Liver (tissue), 3 donors: ENCODE measurements around the gene NACAD.

ENCODE experiments used
- EGR1 ChIP-seq, 2 donors: IDR thresholded peaks; 2 replicates each; pipeline ENCODE4 v1.6.1; 2016 to 2018; ENCODE audit warnings: antibody characterized with exemption in 2 of 2, low read depth in 2 of 2
- FOXA1 ChIP-seq: IDR thresholded peaks from 2 replicates; pipeline ENCODE4 v1.6.1; 2016; ENCODE audit warnings: antibody characterized with exemption
- GABPA ChIP-seq, 2 donors: IDR thresholded peaks in 1 of 2; conservative IDR thresholded peaks in 1 of 2; 2 replicates each; pipeline ENCODE4 v1.6.1; 2016; ENCODE audit warnings: antibody characterized with exemption in 2 of 2, mild to moderate bottlenecking in 1 of 2, moderate library complexity in 1 of 2
- HNF4A ChIP-seq, 2 donors: conservative IDR thresholded peaks; 2 replicates each; pipeline ENCODE4 v1.6.1; 2016; ENCODE audit warnings: antibody characterized with exemption in 2 of 2, mild to moderate bottlenecking in 2 of 2
- YY1 ChIP-seq: IDR thresholded peaks from 2 replicates; pipeline ENCODE4 v1.6.1; 2016; ENCODE audit warnings: antibody characterized with exemption, mild to moderate bottlenecking
- TF ChIP-seq, protein P1 (sequence below): fragments of 150-350 bp; IDR thresholded peaks from 2 replicates; pipeline ENCODE4 v1.5.1; 2017; ENCODE audit warnings: improper control_type of control experiment, low read depth, low read length; ENCODE audit not compliant: missing input control
- TF ChIP-seq, protein P2 (sequence below): IDR thresholded peaks from 2 replicates; pipeline ENCODE4 v1.6.1; 2016; ENCODE audit warnings: antibody characterized with exemption
- TF ChIP-seq, protein P3 (sequence below): IDR thresholded peaks from 2 replicates; pipeline ENCODE4 v1.6.1; 2016; ENCODE audit warnings: antibody characterized with exemption, mild to moderate bottlenecking
- donor health status: healthy.
- donor health status: healthy.

- TF ChIP-seq, protein P1, sequence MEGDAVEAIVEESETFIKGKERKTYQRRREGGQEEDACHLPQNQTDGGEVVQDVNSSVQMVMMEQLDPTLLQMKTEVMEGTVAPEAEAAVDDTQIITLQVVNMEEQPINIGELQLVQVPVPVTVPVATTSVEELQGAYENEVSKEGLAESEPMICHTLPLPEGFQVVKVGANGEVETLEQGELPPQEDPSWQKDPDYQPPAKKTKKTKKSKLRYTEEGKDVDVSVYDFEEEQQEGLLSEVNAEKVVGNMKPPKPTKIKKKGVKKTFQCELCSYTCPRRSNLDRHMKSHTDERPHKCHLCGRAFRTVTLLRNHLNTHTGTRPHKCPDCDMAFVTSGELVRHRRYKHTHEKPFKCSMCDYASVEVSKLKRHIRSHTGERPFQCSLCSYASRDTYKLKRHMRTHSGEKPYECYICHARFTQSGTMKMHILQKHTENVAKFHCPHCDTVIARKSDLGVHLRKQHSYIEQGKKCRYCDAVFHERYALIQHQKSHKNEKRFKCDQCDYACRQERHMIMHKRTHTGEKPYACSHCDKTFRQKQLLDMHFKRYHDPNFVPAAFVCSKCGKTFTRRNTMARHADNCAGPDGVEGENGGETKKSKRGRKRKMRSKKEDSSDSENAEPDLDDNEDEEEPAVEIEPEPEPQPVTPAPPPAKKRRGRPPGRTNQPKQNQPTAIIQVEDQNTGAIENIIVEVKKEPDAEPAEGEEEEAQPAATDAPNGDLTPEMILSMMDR = no peak
- TF ChIP-seq FOXA1 (no peak), YY1 (no peak), GABPA (IDR thresholded peaks at IDR 0.05 in 1 of 2, conservative IDR thresholded peaks at IDR 0.05 in 1 of 2) (no peak), EGR1 (IDR thresholded peaks at IDR 0.05; ENCODE audit: low read depth in 2 of 2) (no peak), HNF4A (conservative IDR thresholded peaks at IDR 0.05) (no peak)
- TF ChIP-seq, protein P2, sequence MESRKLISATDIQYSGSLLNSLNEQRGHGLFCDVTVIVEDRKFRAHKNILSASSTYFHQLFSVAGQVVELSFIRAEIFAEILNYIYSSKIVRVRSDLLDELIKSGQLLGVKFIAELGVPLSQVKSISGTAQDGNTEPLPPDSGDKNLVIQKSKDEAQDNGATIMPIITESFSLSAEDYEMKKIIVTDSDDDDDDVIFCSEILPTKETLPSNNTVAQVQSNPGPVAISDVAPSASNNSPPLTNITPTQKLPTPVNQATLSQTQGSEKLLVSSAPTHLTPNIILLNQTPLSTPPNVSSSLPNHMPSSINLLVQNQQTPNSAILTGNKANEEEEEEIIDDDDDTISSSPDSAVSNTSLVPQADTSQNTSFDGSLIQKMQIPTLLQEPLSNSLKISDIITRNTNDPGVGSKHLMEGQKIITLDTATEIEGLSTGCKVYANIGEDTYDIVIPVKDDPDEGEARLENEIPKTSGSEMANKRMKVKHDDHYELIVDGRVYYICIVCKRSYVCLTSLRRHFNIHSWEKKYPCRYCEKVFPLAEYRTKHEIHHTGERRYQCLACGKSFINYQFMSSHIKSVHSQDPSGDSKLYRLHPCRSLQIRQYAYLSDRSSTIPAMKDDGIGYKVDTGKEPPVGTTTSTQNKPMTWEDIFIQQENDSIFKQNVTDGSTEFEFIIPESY = no peak
- TF ChIP-seq, protein P3, sequence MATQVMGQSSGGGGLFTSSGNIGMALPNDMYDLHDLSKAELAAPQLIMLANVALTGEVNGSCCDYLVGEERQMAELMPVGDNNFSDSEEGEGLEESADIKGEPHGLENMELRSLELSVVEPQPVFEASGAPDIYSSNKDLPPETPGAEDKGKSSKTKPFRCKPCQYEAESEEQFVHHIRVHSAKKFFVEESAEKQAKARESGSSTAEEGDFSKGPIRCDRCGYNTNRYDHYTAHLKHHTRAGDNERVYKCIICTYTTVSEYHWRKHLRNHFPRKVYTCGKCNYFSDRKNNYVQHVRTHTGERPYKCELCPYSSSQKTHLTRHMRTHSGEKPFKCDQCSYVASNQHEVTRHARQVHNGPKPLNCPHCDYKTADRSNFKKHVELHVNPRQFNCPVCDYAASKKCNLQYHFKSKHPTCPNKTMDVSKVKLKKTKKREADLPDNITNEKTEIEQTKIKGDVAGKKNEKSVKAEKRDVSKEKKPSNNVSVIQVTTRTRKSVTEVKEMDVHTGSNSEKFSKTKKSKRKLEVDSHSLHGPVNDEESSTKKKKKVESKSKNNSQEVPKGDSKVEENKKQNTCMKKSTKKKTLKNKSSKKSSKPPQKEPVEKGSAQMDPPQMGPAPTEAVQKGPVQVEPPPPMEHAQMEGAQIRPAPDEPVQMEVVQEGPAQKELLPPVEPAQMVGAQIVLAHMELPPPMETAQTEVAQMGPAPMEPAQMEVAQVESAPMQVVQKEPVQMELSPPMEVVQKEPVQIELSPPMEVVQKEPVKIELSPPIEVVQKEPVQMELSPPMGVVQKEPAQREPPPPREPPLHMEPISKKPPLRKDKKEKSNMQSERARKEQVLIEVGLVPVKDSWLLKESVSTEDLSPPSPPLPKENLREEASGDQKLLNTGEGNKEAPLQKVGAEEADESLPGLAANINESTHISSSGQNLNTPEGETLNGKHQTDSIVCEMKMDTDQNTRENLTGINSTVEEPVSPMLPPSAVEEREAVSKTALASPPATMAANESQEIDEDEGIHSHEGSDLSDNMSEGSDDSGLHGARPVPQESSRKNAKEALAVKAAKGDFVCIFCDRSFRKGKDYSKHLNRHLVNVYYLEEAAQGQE = no peak
Observed at GRCh38 chr7:45061806-45062425, 26.9 kb downstream of the NACAD start.
